Sigmoid colon (tissue), 4 donors: Measurements from ENCODE around the gene NTRK3.

ENCODE experiments used
- POLR2A ChIP-seq, 2 donors: fragments of 450-650 bp; IDR thresholded peaks; one replicate each; pipeline ENCODE4 v1.6.1; 2016; ENCODE audit warnings: antibody characterized with exemption in 2 of 2, mild to moderate bottlenecking in 2 of 2, moderate library complexity in 2 of 2
- POLR2AphosphoS5 ChIP-seq, 4 donors: sonication (generic); formaldehyde crosslinking; IDR thresholded peaks; one replicate each; pipeline ENCODE4 v1.6.1; 2017; ENCODE audit warnings: antibody characterized with exemption in 4 of 4

DNA sequence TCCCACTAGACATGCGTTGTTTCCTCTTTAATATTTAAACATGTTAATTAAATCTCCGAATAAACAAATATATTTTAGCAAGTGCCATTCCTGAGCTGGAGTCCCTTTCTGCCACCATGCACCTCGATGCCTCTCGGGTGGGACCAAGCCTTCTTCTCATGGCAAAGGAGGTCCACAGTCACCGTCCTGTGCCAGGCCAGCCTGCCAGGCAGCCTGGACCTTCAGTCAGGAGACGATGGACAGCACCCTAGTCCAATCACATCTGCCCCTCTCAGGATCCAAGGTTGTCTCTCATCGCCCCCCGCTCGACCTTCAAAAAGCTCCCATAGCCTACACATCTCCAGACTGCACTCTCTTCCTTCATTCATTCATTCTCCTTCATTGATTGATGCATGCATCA is 22.6 kb downstream of the NTRK3 start:
- TF ChIP-seq POLR2AphosphoS5 (IDR thresholded peaks at IDR 0.05) (no peak), POLR2A (IDR thresholded peaks at IDR 0.05) (no peak)
